Measurements from ENCODE around the gene PLTP. TPM values are rescaled to one million over a fixed set of nuclear protein-coding genes. Genes with fewer than 3 reads are reported as not detected.

The PLTP gene
- total RNA-seq, 1 donor from 2014 or later: 12.9 TPM

DNA sequence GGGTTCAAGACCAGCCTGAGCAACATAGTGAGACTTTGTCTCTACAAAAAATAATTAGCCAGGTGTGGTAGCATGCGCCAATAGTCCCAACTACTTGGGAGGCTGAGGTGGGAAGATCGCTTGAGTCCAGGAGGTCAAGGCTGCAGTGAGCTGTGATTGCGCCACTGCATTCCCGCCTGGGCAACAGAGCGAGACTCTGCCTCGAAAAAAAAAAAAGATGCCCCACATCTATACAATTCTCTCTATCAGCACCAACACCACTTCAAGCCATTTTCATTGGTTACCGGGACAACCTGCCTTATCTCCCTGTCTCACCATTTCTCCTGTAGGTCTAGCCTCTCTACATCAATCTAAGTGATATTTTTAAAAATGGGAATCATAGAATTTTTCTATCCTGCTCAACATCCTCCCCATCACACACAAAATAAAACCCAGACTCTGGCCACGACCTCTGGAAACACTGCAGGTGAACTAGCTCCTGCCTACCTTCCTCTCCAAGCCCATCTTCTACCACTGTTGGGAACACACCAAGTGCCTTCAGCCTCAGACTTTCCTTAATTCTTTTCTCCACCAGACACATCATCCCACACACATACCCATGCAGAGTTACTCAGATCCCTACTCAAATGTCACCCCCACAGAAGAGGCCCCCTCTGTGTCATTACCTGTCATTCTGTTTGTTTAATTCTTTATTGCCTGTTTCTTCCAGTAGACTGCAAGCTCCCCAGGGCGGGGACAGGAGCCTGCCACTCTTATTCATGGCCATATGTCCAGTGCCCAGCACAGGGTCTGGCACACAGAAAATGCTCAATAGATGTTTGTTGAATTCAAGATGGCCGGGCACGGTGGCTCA lies 9.6 kb upstream of the PLTP start:
- DNase-seq (ENCODE audit: low read depth): no peak

DNA sequence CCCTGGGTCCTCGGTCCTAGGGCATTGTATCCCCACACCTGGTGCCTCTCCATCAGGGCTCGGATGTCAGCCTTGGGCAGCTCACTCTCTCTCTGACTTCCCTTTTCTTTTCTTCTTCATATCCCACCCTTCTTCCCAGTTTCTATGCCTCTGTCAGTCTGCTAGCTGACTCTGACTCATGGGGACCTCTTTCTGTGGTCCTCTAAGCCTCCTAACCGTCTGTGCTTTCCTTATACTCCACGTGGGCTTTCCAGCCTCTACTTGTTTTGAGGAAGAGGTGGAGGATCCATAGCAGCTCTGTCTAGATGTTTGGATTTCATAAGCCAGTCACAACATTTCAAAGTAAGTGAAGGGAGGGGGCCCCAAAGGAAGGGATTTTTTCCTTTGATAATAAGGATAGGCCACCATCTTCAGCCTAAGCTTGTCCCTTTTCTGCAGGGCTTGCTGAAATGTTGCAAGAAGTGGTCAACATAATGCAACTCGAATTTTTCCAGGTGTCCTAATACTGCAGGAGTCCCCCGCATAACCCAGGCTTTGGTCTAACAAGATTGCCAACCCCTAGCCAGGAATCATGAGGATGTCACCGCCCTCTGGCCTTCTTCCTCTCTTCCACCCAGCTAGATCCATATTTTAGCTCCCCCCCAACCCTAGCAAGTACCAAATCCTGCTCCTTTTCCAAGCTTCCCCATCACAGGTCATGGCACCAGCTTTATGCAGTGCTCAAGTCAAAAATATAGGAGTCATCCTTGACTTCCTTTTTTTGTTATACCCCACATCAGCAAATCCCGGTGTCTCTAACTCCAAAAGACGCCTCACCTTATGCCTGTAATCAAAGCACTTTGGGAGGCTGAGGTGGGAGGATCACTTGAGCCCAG lies 8.7 kb upstream of the PLTP start:
- DNase-seq (ENCODE audit: low read depth): peak; percentile 21

DNA sequence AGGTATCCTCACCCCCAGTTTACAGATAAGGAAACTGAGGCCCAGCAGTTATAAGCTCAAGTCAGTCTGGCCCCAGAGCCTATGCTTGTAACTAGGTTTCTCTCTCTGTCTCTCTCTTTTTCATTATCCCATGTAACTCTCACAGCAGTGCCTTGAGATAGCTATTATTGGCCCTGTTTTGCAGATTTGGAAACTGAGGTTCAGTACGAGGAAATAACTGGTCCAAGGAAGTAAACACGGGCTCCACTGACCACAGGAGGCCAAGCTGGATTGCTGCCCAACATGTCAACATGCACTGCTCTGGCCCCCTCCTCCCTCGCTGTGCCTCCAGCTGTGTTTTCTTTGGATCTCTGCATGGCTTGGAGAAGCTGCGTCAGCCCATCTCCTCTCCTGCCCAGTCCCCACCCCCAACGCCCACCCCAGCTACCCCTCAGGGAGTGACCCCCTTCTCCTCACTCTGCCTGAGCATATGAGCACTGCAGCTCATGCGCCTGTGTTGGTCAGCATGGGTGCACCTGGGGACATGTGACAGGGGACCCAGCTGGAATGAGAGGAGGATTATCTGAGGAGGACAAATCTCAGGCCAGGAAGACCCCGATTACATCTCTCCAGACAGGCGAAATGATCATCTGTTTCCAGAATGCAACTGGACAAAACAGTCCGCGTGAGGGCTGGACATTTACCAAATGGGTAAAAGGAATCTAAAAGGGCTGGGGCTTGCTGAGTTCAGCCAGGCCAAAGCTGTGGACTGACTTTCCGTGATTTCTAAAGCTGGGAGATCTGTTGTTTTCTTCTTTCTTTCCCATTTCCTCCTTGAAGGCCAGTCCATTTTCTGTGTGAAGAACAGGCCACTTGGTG lies 7.8 kb upstream of the PLTP start:
- peak; percentile 77 for DNase-seq (ENCODE audit: low read depth)

GRCh38 chr20:45918779-45919537 lies 7.0 kb upstream of the PLTP start:
- no peak for DNase-seq (ENCODE audit: low read depth)

GRCh38 chr20:45918182-45918737 lies 6.3 kb upstream of the PLTP start:
- peak; percentile 45 for DNase-seq (ENCODE audit: low read depth)

DNA sequence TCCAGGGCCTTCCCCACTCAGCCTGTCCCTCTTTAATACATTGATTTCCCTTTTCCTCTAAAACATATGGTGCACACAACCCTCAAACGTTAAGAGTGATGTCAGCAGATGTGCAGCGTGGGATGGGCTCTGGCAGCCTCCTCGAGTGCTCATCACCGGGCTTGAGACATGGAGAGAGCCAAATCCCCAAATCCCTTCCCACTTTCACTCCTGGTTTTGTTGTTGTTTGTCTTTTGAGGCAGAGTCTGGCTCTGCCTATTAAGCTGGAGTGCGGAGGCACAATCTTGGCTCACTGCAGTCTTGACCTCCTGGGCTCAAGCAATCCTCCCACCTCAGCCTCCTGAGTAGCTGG lies 5.8 kb upstream of the PLTP start:
- peak; percentile 62 for DNase-seq (ENCODE audit: low read depth)

DNA sequence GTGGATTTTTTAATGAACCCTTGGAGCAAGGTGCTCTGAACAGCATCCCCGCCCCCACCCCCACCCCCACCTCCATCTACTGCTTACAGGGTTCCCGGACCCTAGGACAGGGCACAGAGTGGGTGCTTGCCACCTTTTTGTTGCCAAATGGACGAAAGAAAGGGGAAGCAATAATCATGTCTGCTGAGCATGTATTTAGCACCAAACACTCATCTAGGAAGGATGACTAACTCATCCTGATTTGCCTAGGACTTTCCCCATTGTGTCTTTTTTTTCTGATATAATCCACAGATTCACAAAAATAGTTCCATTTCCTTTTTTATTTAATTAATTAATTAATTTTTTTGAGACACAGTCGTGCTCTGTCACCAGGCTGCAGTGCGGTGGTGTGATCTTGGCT lies 1.2 kb upstream of the PLTP start:
- DNase-seq (ENCODE audit: low read depth): no peak

DNA sequence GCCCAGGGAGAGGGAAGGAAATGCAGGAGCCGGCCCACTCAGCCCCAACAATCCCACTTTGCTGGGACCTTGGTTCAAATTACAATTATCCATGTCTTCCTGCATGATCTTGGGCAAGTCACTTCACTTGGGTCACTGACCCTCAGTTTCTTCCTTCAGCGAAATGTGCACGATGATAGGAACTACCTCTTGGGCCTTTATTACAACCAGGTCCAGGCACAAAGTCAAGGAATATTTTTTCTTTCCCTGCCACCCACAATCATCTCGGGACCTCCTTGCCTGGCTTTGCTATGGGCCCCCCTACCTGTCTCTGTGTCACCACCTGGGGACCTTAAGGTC lies 358 bp upstream of the PLTP start:
- DNase-seq (ENCODE audit: low read depth): no peak

DNA sequence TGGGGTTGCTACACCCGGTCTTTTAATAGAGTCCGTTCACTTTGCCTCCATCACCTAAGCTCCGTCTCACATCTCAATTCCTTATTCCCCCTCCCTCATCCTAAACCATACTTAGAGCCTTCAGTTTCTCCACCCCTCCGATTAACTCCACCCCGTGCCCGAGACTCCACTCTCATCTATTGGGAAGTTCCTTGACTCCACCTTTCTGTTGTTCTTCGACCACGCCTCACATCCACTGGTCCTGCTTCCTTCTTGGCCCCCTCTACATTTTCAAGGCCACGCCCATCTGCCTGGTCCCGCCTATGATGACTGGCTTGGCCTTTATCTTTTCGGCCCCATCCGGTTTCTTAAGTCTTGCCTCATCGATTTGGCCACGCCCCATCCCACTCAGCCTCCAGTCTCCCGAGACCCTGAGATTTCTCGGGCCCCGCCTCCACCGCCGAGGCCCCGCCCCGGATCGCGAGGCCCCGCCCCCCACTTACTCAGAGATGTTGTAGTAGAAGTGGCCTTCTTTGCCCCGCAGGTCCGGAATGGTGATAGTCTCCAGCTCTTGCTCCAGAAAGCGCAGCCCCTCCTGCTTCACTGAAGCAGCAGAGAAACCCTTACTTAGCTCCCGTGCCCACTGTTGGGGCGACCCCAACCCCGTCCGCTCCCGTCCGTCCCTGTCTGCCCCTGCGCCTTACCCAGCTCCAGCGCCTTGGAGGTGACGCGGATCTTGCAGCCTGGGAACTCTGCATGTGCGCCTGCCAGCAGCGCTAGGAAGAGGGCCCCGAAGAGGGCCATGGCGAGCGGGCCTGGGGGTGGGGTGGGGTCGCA lies 1.1 kb downstream of the PLTP start:
- peak; percentile 77 for DNase-seq (ENCODE audit: low read depth)

GRCh38 chr20:45909817-45910669 lies 1.9 kb downstream of the PLTP start:
- DNase-seq (ENCODE audit: low read depth): no peak

GRCh38 chr20:45909336-45909808 lies 2.6 kb downstream of the PLTP start:
- DNase-seq (ENCODE audit: low read depth): no peak

- no peak for DNase-seq (ENCODE audit: low read depth)
Measured at GRCh38 chr20:45908084-45908483, 3.9 kb downstream of the PLTP start.

- no peak for DNase-seq (ENCODE audit: low read depth)
Measured at GRCh38 chr20:45907219-45907948, 4.6 kb downstream of the PLTP start.

DNA sequence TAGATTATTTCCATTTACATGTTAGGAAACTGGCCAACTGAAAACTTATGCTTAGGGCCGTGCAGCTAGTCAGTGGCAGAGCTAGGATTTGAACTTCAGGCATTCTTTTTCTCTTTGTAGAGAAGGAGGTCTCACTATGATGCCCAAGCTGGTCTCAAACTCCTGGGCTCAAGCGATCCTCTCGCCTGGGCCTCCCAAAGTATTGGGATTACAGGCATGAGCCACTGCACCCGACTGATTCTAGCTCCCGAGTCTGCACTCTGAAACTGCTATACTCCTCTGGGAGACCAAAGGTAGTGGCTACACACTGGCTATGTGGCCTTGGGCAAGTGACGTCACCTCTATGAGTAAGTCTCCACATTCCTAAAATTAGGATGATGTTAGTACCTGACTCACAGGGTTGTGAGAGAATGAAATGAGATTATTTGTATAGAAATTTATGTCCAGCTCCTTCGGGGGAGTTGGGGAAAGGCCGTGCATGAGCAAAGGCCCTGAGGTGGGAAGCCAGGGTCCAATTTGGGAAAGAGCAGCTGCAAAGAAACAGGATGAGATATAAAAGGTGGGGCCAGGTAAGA lies 6.4 kb downstream of the PLTP start:
- DNase-seq (ENCODE audit: low read depth): no peak

DNA sequence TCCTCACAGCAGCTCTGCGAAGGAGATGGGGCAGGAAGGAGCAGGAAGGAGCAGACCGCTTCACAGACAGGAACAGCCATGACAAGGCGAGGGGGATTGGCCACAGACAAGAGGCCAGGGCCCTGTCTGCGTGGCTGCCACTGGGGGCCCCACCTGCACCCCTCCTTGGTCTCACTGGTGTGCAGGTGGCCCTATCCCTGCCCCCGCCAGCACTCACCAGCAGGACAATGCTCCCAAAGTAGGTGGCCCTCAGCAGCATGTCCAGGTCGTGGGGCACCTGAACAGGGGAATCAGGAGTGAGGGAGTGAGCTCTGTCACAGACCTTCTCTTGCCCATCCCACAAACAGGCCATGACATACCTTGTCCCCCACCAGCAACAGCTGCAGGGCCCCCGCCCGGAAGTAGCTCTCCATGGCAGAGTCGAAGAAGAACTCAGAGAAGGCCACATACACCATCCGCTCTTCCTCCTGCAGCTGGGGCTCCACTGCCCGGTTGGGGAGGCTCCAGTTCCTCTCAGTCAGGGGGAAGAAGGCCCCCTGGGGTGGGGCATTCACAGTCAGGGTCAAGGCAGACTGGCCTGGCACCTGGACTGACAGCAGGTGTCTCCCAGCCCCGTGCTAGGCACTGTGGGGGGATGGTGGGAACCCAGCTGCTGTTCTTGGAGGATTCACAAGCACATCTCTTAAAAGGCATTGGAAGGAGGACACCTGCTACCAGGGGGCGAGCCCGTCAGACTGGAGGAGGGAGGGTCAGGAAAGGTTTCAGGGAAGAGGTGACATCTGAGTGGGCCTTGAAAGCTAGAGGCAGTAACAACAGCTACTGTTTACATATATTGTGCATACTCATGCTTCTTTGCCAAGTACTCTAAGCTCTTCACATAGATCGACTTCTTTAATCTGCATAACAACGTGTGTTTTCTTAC lies 7.1 kb downstream of the PLTP start:
- DNase-seq (ENCODE audit: low read depth): peak; percentile 52

- no peak for DNase-seq (ENCODE audit: low read depth)
Measured at GRCh38 chr20:45902199-45902701, 9.7 kb downstream of the PLTP start.

Data from myocyte (in vitro differentiated cells).